GM19025 (cell line): ENCODE measurements around the gene NMD3.

Experiments used
- ATAC-seq: cut with Tn5 transposase; IDR thresholded peaks from one replicate; pipeline ENCODE4 v1.9.1; 2021; ENCODE audit warnings: mild to moderate bottlenecking, low read depth, moderate library complexity; ENCODE audit not compliant: unreplicated experiment

The NMD3 gene

DNA sequence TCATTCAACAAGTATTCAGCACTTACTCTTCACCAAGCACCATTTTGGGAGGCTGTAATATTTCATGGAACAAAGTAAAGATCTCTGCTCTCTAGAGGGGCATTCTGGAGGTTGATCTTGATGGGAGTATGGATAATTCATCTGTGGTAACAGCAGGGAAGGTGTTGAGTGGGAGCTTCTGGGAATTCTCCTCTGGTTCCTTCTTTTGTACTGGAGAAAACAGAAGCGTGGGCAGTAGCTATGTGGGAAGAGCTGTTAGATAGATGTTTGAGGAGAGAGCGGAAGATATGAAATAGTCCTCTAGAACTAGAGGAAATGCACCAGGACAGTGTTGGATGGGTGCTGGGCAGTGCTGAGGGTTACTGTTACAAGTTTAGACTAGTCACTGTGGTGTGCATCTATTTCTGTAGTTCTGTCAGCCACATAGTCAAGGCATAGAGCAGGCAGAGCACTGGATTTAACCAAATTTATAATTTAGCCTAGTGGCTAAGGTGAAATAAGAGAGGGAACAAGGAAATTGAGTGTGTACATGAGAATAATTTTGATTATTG is 9.6 kb downstream of the NMD3 start:
- ATAC-seq = no peak

DNA sequence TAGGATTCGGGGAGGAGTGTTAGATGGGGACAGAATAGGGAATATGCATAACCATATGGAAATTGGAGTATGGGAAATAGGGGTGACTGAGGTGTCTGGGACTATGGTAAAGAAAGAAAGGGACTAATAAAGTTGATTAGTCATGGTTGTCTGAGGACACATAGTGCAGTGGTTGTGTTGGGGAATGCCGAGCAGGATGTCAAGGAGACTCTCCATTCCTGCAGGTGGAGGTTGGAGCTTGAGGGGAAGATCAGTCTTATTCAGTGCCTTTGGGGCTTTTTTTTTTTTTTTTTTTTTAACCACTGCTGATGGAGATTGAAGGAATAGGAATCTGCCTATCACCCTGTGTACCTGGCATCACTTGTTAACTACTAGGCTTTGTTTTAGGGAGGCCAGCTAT is 10.8 kb downstream of the NMD3 start:
- no peak for ATAC-seq

DNA sequence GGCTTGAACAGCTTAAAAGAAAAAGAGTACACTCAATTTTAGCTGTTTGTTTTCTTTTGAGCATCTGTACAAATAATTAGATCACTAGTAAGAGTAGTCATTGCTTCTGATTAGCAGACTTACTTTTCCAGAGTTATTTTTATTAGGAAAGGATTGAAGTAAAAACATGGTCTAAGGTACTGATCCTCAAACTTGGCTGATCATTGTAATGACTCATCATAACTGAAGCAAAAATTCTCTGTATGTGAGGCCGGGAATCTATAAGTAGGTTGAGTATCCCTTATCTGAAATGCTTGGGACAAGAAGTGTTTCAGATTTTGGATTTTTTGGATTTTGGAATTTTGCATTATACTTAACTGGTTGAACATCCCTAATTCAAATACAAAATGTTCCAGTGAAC is 12.4 kb downstream of the NMD3 start:
- no peak for ATAC-seq

DNA sequence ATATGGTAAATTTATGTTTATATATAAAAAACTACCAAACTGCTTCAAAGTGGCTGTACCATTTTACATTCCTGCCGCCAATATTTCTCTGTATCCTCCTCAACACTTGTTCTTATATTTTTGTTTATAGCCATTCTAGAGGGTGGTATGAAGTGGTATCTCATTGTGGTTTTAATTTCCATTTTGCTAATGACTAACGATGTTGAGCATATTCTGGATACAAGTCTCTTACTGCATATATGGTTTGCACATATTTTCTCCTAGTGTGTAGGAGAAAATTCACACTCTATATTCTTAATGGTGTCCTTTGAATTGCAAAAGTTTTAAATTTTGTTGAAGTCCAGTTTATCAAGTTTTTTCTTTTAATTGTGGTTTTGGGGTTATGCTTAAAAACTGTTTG is 15.1 kb downstream of the NMD3 start:
- no peak for ATAC-seq

DNA sequence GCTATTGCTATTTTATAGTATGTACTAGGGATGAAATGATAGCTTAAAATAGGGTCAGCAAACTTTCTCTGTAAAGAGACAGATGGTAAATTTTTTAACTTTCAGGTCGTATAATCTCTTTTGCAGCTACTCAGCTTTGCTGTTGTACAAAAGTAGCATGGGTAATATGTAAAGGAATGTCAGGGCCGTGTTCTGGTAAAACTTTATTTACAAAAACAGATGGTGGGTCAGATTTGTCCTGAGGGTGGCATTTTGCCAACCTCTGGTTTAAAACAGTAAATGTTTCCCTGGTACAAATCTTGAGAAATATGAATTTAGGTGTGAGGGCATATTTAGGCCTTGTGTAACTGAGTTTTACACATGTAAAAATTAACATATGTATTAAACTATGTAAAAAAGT is 18.6 kb downstream of the NMD3 start:
- ATAC-seq = no peak

DNA sequence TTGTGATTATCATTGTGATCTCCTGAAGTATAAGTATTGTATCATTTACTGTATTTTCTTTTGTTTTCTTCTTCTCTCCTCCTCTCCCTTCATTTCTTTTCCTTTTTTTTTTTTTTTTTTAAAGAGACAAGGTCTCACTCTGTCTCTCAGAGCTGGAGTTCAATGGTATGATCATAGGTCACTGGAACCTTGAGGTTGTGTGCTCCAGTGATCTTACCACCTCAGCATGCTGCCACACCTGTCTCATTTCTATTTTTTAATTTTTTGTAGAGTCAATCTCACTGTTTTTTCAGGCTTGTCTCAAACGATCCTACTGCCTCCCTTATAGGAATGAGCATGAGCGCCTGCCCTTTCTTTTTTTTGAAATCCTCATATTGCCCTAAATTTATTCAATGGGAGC is 23.4 kb downstream of the NMD3 start:
- ATAC-seq = no peak

DNA sequence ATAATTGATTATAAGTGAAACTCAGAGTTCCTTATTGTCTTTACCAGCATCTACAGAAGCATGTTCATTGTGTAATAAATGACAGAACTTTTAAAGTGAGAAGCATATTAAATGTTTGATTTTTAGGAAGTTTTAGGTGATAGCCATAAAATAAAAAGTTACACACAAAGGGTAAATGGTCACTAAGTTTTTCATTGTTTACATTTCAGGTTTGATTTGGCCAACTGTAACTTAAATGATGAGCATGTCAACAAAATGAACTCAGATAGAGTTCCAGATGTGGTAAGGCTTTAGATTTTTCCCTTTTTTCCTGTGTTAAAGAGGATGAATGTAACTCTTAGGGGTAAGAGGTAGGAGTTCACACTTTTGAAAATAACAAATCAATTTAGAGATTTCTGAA is 25.9 kb downstream of the NMD3 start:
- no peak for ATAC-seq

DNA sequence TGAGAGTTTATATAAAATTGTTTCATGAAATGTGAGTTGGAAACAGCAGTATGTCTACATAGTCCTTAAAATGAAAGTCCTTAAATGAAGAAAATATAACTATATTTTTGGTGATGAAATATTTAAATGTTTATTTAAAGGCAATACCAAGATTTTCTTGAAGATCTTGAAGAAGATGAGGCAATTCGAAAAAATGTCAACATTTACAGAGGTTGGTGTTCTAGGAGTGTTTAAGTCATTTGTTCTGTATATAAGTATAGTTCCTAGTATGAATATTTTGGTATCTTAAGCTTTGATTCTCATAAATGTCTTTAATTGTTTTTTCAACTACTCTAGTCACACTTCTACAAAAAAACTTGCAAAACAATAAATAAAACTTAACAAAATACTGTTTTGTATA is 29.0 kb downstream of the NMD3 start:
- no peak for ATAC-seq

DNA sequence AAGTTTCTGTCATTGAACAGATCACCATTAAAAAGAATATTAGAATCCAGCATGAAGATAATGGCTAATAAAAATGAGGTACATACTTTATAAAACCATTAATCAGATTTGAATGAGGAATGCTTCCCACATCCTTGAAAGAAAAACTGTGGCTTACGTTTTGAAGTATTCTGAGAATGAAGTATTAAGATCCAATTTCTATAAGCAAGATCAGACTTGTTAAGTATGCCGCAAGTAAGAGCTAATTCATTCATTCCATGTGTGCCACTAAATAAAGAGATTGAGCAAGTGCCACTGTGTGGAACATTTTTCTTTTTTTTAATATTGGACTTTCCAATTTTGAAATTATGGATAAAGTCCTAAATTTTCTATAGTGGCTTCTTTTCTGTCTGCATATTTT is 30.6 kb downstream of the NMD3 start:
- ATAC-seq = no peak

DNA sequence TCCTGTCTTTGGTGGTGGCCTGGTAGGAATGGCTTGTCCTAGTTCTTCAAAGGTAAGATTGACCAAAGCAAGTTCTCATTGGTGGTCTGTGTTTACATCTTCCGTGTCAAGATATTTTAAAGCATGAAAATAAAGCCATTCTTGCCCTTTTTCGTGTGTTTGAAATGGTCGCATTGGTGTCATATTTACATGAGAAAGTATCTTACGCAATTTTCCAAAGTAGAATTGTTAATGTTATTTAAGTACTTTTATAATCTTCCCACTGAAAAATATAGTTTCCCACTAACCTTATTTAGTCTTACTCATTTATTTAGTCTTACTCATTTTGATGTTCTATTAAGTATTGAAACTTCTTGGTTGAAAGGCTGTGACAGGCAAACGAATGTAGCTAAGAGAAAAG is 31.0 kb downstream of the NMD3 start:
- ATAC-seq = no peak

DNA sequence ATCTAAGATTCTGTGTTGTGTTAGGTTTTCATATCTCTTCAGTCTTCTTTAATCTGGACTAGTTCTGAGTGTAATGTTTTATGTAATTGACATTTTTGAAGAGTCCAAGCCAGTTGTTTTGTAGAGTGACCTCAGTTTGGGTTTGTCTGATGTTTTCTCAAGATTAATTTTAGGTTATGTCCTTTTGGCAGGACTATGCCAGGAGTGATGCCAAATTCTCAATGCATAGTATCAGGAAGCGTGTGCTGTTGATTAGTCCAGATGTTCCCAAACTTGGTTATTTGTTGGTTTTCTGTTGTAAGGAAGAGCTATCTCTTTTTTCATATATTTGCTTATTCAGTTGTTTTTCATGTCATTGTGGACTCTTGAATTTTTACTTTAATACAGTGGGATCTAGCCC is 32.6 kb downstream of the NMD3 start:
- no peak for ATAC-seq

DNA sequence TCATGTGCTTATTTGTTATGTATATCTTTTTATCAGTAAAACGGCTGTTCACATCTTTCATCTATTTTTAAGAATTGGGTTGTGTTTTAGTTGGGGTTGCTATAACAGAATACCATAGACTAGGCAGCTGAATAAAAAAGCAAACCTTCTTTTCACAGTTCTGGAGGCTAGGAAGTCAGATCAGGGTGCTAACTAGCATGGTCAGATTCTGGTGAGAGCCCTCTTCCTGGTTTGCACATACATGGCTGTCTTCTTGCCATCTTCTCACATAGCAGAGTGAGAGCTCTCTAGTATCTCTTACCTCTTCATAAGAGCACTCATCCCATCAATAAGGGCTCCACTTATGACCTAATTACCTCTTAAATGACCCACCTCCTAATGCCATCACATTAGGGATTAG is 33.8 kb downstream of the NMD3 start:
- ATAC-seq = no peak

DNA sequence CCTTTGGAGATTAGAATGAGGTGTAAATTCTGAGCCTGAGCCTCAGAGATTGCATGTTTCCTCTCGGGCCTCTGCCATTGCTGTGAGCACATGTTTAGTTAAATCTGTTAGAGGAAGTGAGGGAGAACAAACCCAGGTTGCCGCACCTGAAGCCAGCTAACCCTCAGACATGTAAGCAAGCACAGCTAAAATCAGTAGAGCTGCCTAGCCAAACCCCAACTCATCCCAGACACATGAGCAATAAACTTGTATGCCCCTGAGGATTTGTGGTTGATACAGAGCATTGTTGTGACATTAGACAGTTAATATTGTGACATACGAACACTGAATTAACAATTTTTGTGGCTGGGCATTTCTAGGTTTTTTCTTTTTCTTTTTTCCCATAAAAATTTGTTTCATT is 41.9 kb downstream of the NMD3 start:
- ATAC-seq = no peak

DNA sequence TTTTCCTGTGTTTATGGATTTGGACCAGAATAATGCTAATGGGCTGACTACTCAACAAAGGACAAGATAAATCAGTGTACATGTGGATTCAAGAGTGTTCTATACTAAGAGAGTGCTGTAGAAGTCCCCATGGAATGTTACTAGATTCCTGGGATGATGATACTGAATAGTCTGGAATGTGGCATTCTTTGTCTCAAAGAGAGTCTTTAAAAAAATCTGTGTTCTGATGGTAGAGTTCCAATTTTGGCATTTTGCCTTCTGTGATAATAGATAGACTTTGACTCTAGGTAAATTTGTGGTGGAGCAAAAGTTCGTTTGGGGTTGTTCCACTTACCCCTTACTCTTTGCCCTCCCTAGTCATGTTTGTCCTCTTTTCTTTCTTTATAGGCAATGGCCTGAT is 43.7 kb downstream of the NMD3 start:
- no peak for ATAC-seq

DNA sequence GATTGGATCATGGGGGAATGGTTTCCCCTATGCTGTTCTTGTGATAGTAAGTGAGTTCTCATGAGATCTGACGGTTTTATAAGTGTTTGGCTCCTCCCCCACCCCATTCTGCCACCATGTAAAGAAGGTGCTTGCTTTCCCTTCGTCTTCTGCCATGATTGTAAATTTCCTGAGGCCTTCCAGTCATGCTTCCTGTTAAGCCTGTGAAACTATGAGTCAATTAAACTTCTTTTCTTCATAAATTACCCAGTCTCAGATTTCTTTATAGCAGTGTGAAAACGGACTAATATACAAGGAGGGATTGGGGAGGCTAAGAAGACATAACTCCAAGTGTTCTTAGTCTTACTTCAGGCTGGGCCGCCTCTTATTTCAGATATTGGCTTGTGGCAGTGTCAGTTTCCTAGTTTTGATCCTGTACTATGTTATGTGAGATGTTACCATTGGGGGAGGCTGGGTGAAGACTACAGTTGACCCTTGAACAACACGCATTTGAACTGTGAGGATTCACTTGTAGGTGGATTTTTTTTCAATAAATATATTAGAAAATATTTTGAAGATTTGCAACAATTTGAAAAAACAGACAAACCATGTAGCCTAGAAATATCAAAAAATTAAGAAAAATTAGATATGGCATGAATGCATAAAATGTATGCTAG is 44.9 kb downstream of the NMD3 start:
- ATAC-seq = no peak

DNA sequence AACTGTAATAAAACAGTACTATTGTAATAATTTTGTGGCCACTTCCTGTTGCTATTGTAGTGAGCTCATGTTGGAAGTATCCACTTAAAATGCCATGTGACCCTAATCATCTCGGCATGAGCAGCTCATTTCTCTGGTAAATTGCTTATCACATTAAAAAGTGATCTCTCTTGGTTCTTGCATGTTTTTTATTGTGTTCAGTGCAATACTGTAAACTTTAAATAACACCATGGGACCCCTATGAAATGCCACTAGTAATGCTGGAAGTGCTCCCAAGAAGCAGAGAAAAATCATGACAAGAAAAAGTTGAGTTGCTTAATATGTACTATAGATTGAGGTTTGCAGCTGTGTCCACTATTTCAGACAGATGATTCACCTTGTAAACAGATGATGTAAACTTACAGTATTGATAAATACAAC is 45.6 kb downstream of the NMD3 start:
- no peak for ATAC-seq

DNA sequence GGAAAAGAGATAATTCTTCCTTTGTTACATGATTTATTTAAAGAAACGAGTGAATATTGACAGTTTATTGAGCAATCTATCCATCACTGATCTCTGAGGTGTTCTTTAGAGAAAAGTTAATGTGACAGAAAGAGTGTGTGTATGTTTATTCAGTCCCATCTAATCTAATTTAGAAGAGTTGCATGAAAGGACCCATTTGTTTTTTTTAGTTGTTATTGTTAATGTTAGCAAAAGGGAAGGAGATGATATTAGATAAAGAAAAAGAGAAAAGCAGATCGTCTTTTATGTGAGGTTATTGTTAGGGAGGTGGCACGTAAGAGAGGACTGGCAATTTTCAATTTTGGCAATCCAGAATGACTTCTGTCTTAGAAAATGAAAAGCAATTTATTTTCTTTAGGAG is 46.5 kb downstream of the NMD3 start:
- no peak for ATAC-seq

DNA sequence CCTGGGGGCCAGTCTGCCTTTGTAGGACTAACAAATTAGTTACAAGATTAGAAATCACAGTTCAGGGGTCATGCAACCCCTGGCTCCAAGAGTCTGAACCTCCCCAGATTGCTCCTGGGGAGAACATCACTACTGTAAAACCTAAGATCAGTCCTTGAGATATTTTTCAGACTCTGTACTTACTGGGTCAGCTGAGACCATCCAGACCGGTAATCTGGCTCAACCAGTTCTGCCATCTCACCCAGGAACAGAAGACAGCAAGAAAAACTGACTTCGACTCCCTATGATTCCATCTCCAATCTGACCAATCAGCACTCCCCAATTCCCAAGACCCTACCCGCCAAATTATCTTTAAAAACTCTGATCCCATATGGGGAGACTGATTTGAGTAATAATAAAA is 47.5 kb downstream of the NMD3 start:
- ATAC-seq = no peak

DNA sequence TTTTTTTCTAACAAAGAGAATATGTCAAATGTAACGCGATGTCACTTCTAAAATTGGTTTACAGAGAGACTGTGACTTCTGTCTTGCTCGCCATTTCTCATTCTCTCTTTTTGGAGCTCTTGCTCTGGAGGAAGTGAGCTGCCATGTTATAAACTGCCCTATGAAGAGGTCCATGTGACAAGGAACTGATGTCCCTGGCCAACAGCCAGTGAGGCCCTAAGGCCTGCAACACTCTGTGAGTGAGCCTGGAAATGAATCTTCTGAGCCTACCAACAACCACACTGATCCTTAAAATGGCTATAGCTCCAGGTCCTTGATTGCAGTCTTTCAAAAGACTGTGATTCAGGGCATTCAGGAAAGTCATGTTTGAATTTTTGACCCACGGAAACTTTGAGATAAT is 49.9 kb downstream of the NMD3 start:
- ATAC-seq = no peak

DNA sequence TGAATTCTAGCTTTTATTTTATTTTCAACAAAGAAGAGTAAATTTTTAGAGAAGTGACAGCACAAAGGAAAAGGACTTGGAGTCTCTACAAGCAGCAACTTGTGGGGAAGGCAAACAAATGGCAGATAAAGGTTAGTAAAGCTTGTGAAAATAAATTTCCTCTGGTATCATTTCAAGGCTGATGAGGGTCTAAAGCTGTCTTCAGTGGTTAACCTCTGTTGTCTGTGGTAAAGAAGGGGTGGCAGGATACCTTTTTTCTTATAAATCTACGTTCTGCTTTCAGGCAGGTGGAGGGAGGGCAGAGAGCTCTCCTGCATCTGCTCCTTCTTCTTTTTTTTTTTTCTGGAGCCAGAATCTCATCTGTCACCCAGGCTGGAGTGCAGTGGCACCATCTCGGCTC is 50.5 kb downstream of the NMD3 start:
- no peak for ATAC-seq

DNA sequence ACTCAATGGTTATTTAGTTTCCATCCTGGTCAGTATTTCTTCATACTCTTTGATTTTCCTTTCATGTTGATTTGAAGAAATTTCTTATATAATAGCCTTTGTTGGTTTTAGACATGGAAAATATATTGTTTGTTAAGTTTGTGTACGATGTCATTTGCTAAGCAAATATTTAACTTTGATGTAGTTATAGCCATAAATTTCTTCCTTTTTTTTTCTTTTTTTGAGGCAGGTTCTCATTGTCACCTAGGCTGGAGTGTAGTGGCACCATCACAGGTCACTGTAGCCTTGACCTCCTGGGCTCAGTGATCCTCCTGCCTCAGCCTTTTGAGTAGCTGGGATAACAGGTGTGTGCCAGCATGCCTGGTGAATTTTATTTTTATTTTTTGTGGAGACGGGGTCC is 51.4 kb downstream of the NMD3 start:
- ATAC-seq = no peak

DNA sequence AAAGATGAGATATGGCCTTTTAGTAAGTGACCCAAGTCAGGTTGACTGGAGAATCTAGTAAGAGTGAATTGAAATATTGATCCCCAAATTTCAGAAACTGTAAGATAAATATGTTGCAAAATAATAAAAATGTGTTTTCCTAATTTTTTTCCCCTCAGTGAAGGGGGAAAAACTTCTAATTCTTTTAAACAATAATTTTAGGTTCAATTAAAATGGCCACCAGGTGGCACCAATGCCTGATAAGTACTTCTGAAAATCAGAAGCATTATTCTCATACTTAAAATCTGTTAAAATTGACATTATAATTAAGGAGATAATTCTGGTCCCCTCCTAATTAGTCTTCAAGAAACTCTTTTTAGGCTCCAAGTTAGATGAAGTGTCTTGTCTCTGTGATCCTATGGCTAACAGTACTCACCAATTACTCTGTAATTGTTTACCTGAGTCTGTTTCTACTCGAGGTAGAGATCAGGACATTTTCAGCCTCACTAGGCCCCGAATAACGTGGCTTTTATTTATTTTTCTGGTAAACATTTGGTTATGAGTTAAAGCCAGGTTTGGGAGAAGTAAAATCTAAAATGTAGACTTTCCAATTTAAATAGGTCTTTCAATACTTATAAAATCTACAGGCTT is 52.6 kb downstream of the NMD3 start:
- no peak for ATAC-seq
